HEK293T (cell line): ENCODE measurements around the gene TOP3B.

Experiments
- BHLHE40 ChIP-seq: fragments of 450-650 bp; IDR thresholded peaks from 2 replicates; pipeline ENCODE4 v1.6.1; 2016; ENCODE audit warnings: mild to moderate bottlenecking, moderate library complexity, borderline replicate concordance
- L3MBTL2 ChIP-seq: fragments of 450-650 bp; conservative IDR thresholded peaks from 2 replicates; pipeline ENCODE4 v1.6.1; 2016; ENCODE audit warnings: mild to moderate bottlenecking
- LEF1 ChIP-seq: fragments of 450-650 bp; IDR thresholded peaks from 2 replicates; pipeline ENCODE4 v1.6.1; 2017; ENCODE audit warnings: mild to moderate bottlenecking, borderline replicate concordance
- SP1 ChIP-seq: fragments of 450-650 bp; IDR thresholded peaks from 2 replicates; pipeline ENCODE4 v1.6.1; 2017

DNA sequence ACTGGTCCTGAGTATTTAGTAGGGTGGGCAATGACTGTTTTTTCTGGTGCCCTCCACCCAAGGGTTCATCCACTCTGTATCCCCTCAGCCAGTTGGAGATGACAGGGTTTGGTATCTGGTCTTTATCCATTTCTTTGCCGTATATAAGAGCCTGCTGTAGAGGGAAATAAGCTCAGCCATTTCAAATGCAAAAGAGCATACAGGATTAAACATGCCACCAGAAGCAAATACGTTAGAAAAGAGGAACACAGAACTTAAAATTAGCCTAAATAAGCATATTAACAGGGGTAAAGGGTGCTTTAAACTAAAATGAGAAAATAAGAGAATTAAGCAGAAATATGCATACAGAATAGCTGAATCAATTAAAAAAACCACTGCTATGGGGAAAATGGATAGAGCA lies 27.8 kb upstream of the TOP3B start:
- TF ChIP-seq BHLHE40 (no peak), SP1 (no peak), L3MBTL2 (no peak), LEF1 (no peak)
